ENCODE measurements around the gene ELMOD3.
"Not testable (repeated sequence)": the region's sequence is repeated elsewhere in the genome, so short reads cannot be mapped to it uniquely, and the experiment has no call there.

Gene ELMOD3

DNA sequence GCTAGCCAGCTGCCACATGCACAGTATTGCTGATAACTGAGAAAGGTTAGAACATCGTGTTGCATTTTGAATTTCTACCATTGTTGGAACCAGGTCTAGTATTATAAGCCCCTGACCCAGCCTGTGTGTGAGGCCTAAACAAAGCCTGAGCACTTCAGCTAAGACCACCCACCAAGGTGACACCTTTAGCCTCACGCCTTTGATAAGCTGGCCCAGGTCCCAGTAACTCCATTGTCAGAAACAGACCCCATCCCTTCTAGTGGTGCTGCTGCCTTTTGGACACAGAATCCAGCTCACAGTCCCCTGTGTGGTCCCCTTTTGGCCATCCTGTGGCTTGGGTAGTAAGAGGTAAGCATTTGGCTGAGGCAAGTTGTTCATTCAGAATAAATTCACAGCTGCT is 1.6 kb downstream of the ELMOD3 start:
- H3K27ac ChIP-seq (ENCODE audit: extremely low read depth, low read depth, low read length), result no peak overlapping the region
- H3K9me3 ChIP-seq (ENCODE audit: control insufficient read depth, insufficient read depth, low read depth, low read length), result no peaks in the 10 kb centered on the region
- no peaks in the 10 kb centered on the region; the same call in 1 of the 2 replicates for H3K4me1 ChIP-seq (ENCODE audit: control insufficient read depth, insufficient read depth, low read length)
- TF ChIP-seq ZNF138 (tag by site-specific recombination; IDR thresholded peaks at IDR 0.05; ENCODE audit: borderline replicate concordance) (no peak), ZNF670 (tag by site-specific recombination; IDR thresholded peaks at IDR 0.05; ENCODE audit: low read depth) (no peak), ZBTB21 (tag by site-specific recombination; IDR thresholded peaks at IDR 0.05) (no peak), ZNF654 (tag by site-specific recombination; IDR thresholded peaks at IDR 0.05; ENCODE audit: low read depth) (no peak), ZNF701 (tag by site-specific recombination; IDR thresholded peaks at IDR 0.05) (no peak), ZNF707 (tag by site-specific recombination; IDR thresholded peaks at IDR 0.05) (no peak), ZNF530 (tag by site-specific recombination; IDR thresholded peaks at IDR 0.05; ENCODE audit: low read depth) (no peak), ZNF664 (tag by site-specific recombination; IDR thresholded peaks at IDR 0.05) (no peak)
- TF ChIP-seq, protein P1, sequence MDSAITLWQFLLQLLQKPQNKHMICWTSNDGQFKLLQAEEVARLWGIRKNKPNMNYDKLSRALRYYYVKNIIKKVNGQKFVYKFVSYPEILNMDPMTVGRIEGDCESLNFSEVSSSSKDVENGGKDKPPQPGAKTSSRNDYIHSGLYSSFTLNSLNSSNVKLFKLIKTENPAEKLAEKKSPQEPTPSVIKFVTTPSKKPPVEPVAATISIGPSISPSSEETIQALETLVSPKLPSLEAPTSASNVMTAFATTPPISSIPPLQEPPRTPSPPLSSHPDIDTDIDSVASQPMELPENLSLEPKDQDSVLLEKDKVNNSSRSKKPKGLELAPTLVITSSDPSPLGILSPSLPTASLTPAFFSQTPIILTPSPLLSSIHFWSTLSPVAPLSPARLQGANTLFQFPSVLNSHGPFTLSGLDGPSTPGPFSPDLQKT (IDR thresholded peaks at IDR 0.05; ENCODE audit: borderline replicate concordance, low read depth, low read length), result no peak
- CTCF ChIA-PET, result interaction anchor here (1.0 kb wide), 1 partner anchor 17 kb away, joined by 3 read pairs; no protein-coding TSS in a partner anchor
- H3K36me3 ChIP-seq (ENCODE audit: control insufficient read depth in 2 of 2, insufficient read depth in 1 of 2, low read length in 2 of 2), result peaks cover 34 to 48% of the 10 kb centered on the region in 2 experiments
- POLR2A ChIA-PET, result no interaction called here
- no peak overlapping the region for H3K4me3 ChIP-seq (ENCODE audit: low read depth, low read length)

DNA sequence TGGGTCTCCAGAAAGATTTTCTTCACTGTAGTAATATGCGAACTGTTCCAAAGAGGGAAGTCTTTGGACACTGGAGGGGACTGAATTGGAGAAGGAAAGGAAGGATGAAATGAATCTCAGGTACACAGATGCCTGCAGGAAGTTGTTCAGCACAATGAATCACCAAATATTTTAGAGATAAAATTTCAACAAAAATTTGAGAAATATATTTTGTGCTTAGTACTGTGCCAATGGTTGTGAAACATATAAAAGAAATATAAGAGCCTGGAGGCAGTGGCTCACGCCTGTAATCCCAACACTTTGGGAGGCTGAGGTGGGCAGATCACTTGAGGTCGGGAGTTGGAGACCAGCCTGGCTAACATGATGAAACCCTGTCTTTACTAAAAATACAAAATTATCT is 3.2 kb downstream of the ELMOD3 start:
- no peak overlapping the region for H3K27ac ChIP-seq (ENCODE audit: extremely low read depth, low read depth, low read length)
- no peak for TF ChIP-seq MEIS1 (CRISPR knock-in tag; IDR thresholded peaks at IDR 0.05; ENCODE audit: borderline replicate concordance)
- no peak for TF ChIP-seq ZNF391 (tag by site-specific recombination; IDR thresholded peaks at IDR 0.05; ENCODE audit: borderline replicate concordance, low read depth)
- TF ChIP-seq ZNF2 (tag by site-specific recombination; IDR thresholded peaks at IDR 0.05), result no peak
- TF ChIP-seq OSR2 (tag by site-specific recombination; IDR thresholded peaks at IDR 0.05), result no peak
- TF ChIP-seq ZBTB21 (tag by site-specific recombination; IDR thresholded peaks at IDR 0.05), result no peak
- no peak for TF ChIP-seq ZNF138 (tag by site-specific recombination; IDR thresholded peaks at IDR 0.05; ENCODE audit: borderline replicate concordance)
- no peak for TF ChIP-seq ZNF555 (tag by site-specific recombination; conservative IDR thresholded peaks at IDR 0.05)
- no peak overlapping the region for H3K4me3 ChIP-seq (ENCODE audit: low read depth, low read length)
- no peaks in the 10 kb centered on the region for H3K9me3 ChIP-seq (ENCODE audit: control insufficient read depth, insufficient read depth, low read depth, low read length)
- ChIA-PET POLR2A (interaction anchor here (0.6 to 0.8 kb wide), 2 partner anchors 12 to 300 kb away, joined by 3 to 4 read pairs; no protein-coding TSS in a partner anchor), CTCF (interaction anchor here (1.0 kb wide), 1 partner anchor 279 kb away, joined by 3 read pairs; no protein-coding TSS in a partner anchor)
- H3K36me3 ChIP-seq (ENCODE audit: control insufficient read depth in 2 of 2, insufficient read depth in 1 of 2, low read length in 2 of 2), result peaks cover 31 to 52% of the 10 kb centered on the region in 2 experiments
- H3K4me1 ChIP-seq (ENCODE audit: control insufficient read depth, insufficient read depth, low read length), result no peaks in the 10 kb centered on the region; the same call in 1 of the 2 replicates

DNA sequence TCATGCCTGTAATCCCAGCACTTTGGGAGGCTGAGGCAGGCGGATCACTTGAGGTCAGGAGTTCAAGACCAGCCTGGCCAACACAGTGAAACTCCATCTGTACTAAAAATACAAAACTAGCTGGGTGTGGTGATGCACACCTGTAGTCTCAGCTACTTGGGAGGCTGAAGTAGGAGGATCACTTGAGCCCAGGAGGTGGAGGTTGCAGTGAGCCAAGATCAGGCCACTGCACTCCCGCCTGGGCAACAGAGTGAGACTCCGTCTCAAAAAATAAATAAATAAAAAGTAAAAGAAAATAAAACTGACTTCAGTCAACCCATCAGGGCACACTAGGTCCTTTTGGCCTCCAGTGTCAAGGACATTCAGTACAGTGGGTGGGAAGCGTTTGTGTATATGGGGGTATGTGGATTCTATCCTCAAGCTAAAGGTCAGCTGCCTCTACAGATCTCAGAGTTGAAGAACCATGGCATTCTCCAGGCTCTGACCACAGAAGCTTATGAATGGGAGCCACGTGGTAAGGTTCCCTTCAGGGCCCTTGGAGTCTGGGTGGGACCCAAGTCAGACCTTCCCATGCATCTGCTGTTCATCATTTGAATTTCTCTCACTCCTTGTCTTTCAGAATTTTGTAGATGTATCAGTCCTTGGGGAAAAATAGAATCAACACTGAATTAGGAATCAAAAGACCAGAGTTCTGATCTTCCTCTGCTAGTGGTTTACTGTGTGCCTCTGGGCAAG is 8.3 kb downstream of the ELMOD3 start:
- H3K9me3 ChIP-seq (ENCODE audit: control insufficient read depth, insufficient read depth, low read depth, low read length); H3K27ac ChIP-seq (ENCODE audit: extremely low read depth, low read depth, low read length); H3K4me1 ChIP-seq (ENCODE audit: control insufficient read depth, insufficient read depth, low read length); H3K4me3 ChIP-seq (ENCODE audit: low read depth, low read length); CTCF ChIA-PET: not testable (repeated sequence)
- POLR2A ChIA-PET, result interaction anchor here (1.1 kb wide), 1 partner anchor 198 kb away, joined by 5 read pairs; the partner anchor contains the start of gene GGCX
- peaks cover 22 to 57% of the 10 kb centered on the region in 2 experiments; a peak in 2 of 3 replicates for H3K36me3 ChIP-seq (ENCODE audit: control insufficient read depth in 2 of 2, insufficient read depth in 1 of 2, low read length in 2 of 2)

DNA sequence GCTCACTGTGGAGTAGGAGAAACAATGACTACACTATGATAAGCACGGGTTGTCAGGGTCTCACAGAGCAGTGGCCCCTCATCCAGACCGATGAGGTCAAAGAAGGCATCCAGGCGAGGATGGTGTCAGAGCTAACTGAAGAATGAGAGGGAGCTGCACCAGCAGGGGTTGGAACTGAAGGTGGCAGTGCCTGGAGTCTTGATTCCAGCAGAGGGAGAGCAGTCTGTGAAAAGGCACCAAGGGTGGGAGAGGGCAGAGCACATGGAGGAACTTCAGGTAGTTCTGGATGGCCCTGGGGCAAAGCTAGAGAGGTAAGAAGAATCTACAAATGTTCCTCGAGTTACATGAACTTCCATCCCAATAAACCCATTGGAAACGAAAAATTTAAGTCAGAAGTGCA is 12.6 kb downstream of the ELMOD3 start:
- H3K36me3 ChIP-seq (ENCODE audit: control insufficient read depth in 2 of 2, insufficient read depth in 1 of 2, low read length in 2 of 2), result peaks cover 10 to 56% of the 10 kb centered on the region in 2 experiments; a peak in 2 of 3 replicates
- no peaks in the 10 kb centered on the region for H3K9me3 ChIP-seq (ENCODE audit: control insufficient read depth, insufficient read depth, low read depth, low read length)
- CTCF ChIA-PET, result interaction anchor here (0.7 kb wide), 1 partner anchor 277 kb away, joined by 3 read pairs; no protein-coding TSS in a partner anchor
- POLR2A ChIA-PET, result interaction anchor here (0.6 to 2.7 kb wide), 2 partner anchors 12 to 209 kb away, joined by 4 to 12 read pairs; partner anchors contain the start of genes ELMOD3 and RETSAT
- TF ChIP-seq, protein P2, sequence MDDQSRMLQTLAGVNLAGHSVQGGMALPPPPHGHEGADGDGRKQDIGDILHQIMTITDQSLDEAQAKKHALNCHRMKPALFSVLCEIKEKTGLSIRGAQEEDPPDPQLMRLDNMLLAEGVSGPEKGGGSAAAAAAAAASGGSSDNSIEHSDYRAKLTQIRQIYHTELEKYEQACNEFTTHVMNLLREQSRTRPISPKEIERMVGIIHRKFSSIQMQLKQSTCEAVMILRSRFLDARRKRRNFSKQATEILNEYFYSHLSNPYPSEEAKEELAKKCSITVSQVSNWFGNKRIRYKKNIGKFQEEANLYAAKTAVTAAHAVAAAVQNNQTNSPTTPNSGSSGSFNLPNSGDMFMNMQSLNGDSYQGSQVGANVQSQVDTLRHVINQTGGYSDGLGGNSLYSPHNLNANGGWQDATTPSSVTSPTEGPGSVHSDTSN (CRISPR knock-in tag; IDR thresholded peaks at IDR 0.05), result no peak
- TF ChIP-seq ZNF626 (tag by site-specific recombination; IDR thresholded peaks at IDR 0.05) (no peak), MZF1 (tag by site-specific recombination; IDR thresholded peaks at IDR 0.05; ENCODE audit: borderline replicate concordance) (no peak), ZBTB1 (tag by site-specific recombination; IDR thresholded peaks at IDR 0.05) (no peak), KLF16 (tag by site-specific recombination; IDR thresholded peaks at IDR 0.05) (no peak), ZFP69B (tag by site-specific recombination; IDR thresholded peaks at IDR 0.05) (no peak), ZNF473 (tag by site-specific recombination; IDR thresholded peaks at IDR 0.05) (no peak), SCRT2 (tag by site-specific recombination; IDR thresholded peaks at IDR 0.05) (no peak), ZNF202 (tag by site-specific recombination; IDR thresholded peaks at IDR 0.05; ENCODE audit: borderline replicate concordance) (no peak), ZNF660 (tag by site-specific recombination; IDR thresholded peaks at IDR 0.05) (no peak)
- no peak overlapping the region for H3K27ac ChIP-seq (ENCODE audit: extremely low read depth, low read depth, low read length)
- no peak overlapping the region for H3K4me3 ChIP-seq (ENCODE audit: low read depth, low read length)
- 0 out of 2 replicates have a peak, but pooled peaks cover 3% of the 10 kb centered on the region for H3K4me1 ChIP-seq (ENCODE audit: control insufficient read depth, insufficient read depth, low read length)

Measured in HEK293 (cell line).